ENCODE measurements around the gene MGAT5. TPM values are rescaled to one million over a fixed set of nuclear protein-coding genes. Genes with fewer than 3 reads are reported as not detected.

MGAT5 gene
- total RNA-seq, 6 experiments from 2014 or later: 4.5 to 16.0 (median 10.0) TPM

DNA sequence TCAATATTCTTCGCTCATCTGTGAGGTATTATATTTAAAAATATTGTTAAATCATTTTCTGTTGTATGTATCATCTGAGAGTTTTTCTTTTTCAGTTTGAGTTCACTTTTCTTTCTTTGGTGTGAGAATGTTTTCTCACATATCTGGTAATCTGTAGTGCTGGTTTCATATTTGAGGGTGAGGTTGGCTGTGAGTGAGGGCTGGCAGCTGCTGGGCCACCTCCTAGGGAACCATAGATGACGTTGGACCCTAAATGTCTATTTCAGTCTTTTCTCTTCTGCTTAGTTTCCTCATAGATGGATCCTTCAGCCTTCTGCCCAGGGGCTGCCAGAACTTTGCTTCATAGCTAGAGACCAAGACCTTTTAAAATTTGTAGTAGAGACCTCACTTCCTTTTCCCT lies 33.5 kb downstream of the MGAT5 start:
- intact Hi-C loops (cut with DNase I): no loop called here
- WGBS (ENCODE audit: insufficient coverage, low coverage, low lambda C conversion rate, missing lambda C conversion rate): 91% methylated on average over 2 of the region's 2 CpGs
- H3K36me3 ChIP-seq: no peaks in the 10 kb centered on the region
- H3K9me3 ChIP-seq: no peaks in the 10 kb centered on the region
- DNase-seq: no peak
- TF ChIP-seq, protein P1, sequence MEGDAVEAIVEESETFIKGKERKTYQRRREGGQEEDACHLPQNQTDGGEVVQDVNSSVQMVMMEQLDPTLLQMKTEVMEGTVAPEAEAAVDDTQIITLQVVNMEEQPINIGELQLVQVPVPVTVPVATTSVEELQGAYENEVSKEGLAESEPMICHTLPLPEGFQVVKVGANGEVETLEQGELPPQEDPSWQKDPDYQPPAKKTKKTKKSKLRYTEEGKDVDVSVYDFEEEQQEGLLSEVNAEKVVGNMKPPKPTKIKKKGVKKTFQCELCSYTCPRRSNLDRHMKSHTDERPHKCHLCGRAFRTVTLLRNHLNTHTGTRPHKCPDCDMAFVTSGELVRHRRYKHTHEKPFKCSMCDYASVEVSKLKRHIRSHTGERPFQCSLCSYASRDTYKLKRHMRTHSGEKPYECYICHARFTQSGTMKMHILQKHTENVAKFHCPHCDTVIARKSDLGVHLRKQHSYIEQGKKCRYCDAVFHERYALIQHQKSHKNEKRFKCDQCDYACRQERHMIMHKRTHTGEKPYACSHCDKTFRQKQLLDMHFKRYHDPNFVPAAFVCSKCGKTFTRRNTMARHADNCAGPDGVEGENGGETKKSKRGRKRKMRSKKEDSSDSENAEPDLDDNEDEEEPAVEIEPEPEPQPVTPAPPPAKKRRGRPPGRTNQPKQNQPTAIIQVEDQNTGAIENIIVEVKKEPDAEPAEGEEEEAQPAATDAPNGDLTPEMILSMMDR (IDR thresholded peaks at IDR 0.05): no peak
- no peak for TF ChIP-seq POLR2A (IDR thresholded peaks at IDR 0.05)
- no peaks in the 10 kb centered on the region for H3K4me1 ChIP-seq
- H3K27me3 ChIP-seq: no peaks in the 10 kb centered on the region
- H3K27ac ChIP-seq: no peak overlapping the region
- no peak for ATAC-seq
- no peak overlapping the region for H3K4me3 ChIP-seq

DNA sequence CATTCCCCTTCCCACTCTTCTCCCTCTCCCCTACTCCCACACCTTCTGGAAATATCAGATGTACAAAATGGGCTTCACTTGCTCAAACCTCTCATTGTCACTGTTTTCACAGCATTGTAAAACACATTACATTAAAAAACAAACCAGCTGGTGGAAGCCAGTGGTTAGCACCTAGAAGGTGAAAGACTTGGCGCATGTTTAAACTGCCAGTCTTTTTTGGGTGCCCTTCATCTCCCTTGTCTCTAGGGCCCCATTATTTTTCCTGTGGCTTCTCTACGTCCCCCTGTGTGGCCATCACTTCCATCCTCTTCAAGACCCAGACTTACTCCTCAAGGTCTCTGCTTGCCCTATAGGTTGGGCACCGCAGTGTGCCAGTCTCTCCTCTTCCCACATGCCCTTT lies 34.9 kb downstream of the MGAT5 start:
- no peak for ATAC-seq
- Histone ChIP-seq H3K4me1 (no peaks in the 10 kb centered on the region), H3K4me3 (no peak overlapping the region), H3K27ac (no peak overlapping the region), H3K36me3 (no peaks in the 10 kb centered on the region), H3K27me3 (no peaks in the 10 kb centered on the region), H3K9me3 (no peaks in the 10 kb centered on the region)
- DNase-seq: no peak
- 83% methylated on average over 2 of the region's 3 CpGs for WGBS (ENCODE audit: insufficient coverage, low coverage, low lambda C conversion rate, missing lambda C conversion rate)
- intact Hi-C loops (cut with DNase I): no loop called here
- TF ChIP-seq POLR2A (IDR thresholded peaks at IDR 0.05): no peak
- TF ChIP-seq, protein P1 (IDR thresholded peaks at IDR 0.05): no peak

DNA sequence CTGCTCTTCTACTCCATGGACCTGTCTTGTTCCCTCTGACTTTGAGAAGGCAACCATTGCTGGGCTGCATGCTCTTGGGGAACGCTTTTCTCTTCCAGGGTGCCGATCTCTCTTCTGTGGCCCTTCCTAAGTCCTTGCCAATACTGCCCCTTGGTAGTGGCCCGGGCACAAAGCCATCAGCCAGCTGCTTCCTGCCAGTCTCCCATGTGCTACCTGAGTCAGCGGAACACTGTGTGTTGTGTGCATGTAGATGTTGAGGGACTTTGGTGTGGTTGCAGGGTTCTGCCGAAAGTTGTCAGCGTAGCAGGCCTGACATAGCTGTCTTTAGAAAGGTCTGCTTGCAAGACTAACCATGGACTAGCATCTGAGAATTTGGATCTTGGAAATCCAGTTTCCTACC lies 35.4 kb downstream of the MGAT5 start:
- Histone ChIP-seq H3K36me3 (no peaks in the 10 kb centered on the region), H3K9me3 (no peaks in the 10 kb centered on the region), H3K4me3 (no peak overlapping the region), H3K27ac (no peak overlapping the region), H3K27me3 (no peaks in the 10 kb centered on the region), H3K4me1 (no peaks in the 10 kb centered on the region)
- TF ChIP-seq POLR2A (IDR thresholded peaks at IDR 0.05): no peak
- TF ChIP-seq, protein P1 (IDR thresholded peaks at IDR 0.05): no peak
- WGBS (ENCODE audit: insufficient coverage, low coverage, low lambda C conversion rate, missing lambda C conversion rate): 88% methylated on average over 3 of the region's 6 CpGs
- no peak for ATAC-seq
- intact Hi-C loops (cut with DNase I): no loop called here
- no peak for DNase-seq

DNA sequence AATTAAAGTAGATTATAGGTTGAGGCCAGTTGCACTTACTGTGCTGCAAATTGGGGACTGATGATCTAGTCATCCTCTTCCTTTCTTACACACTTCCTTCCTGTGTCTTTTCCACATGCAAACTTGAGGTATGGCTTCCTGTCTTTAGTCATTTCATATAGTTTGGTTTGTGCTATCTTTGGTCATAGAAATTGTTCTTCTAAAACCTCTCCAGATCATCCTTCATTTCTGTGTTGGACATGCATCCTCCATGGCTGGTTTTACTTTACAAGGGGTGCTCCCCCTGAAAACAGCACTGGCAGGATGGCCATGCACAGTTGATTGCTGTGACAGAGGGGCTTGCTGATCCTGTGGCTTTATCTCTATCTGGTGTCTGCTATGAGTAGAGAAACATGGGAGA lies 36.5 kb downstream of the MGAT5 start:
- Histone ChIP-seq H3K4me1 (no peaks in the 10 kb centered on the region), H3K4me3 (no peak overlapping the region), H3K36me3 (no peaks in the 10 kb centered on the region), H3K27me3 (no peaks in the 10 kb centered on the region), H3K27ac (no peak overlapping the region), H3K9me3 (no peaks in the 10 kb centered on the region)
- ATAC-seq: peak in 1 of 4 donors; percentile 24
- intact Hi-C loops (cut with DNase I): no loop called here
- TF ChIP-seq, protein P1 (IDR thresholded peaks at IDR 0.05): no peak
- no peak for TF ChIP-seq POLR2A (IDR thresholded peaks at IDR 0.05)
- no peak for DNase-seq

DNA sequence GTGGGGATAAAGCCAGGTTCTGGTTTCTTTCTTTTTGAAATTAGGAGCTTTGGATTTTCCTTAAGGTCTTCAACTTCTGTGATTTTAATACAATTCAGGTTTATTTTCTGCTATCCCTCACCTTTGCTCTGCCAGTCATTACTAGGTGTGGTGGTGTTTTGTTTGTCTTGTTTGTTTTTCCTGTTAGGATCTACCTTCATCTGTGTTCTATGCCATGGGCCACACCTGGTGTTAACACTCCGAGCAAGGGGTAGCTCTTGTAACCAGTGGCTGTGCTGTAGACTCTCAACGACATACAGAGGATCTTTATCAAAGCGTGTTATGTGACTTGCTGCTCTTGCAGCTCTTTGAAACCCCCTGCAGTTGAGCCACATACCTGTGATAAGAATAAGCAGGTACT lies 38.6 kb downstream of the MGAT5 start:
- no peaks in the 10 kb centered on the region for H3K27me3 ChIP-seq
- WGBS (ENCODE audit: insufficient coverage, low coverage, low lambda C conversion rate, missing lambda C conversion rate): 87% methylated on average over 3 of the region's 3 CpGs
- H3K4me3 ChIP-seq: no peak overlapping the region
- intact Hi-C loops (cut with DNase I): no loop called here
- TF ChIP-seq POLR2A (IDR thresholded peaks at IDR 0.05): no peak
- TF ChIP-seq, protein P1 (IDR thresholded peaks at IDR 0.05): no peak
- no peaks in the 10 kb centered on the region for H3K36me3 ChIP-seq
- H3K9me3 ChIP-seq: no peaks in the 10 kb centered on the region
- H3K27ac ChIP-seq: no peak overlapping the region
- peaks cover 0 to 4% (median 0%) of the 10 kb centered on the region in 4 donors for H3K4me1 ChIP-seq
- DNase-seq: no peak
- ATAC-seq: no peak
